Subcutaneous abdominal adipose tissue (tissue), 5 donors: ENCODE results near the gene APOM.

Source experiments
- H3K27ac ChIP-seq: one replicate; pipeline ENCODE4 v1.7.0; 2013; ENCODE audit warnings: low read depth, mild to moderate bottlenecking, inconsistent platforms, low read length, moderate library complexity
- H3K27me3 ChIP-seq, 5 donors: one replicate each; pipeline ENCODE4 v1.7.0; 2013; ENCODE audit warnings: low read length in 5 of 5, inconsistent platforms in 1 of 5; ENCODE audit not compliant: control insufficient read depth in 5 of 5, insufficient read depth in 4 of 5
- H3K36me3 ChIP-seq, 5 donors: one replicate each; pipeline ENCODE4 v1.7.0; 2013; ENCODE audit warnings: low read length in 5 of 5; ENCODE audit not compliant: control insufficient read depth in 5 of 5, insufficient read depth in 5 of 5
- H3K4me1 ChIP-seq, 5 donors: one replicate each; pipeline ENCODE4 v1.7.0; 2013; ENCODE audit warnings: low read length in 5 of 5, mild to moderate bottlenecking in 3 of 5, moderate library complexity in 1 of 5; ENCODE audit not compliant: control insufficient read depth in 5 of 5, insufficient read depth in 5 of 5
- H3K4me3 ChIP-seq, 5 donors: one replicate each; pipeline ENCODE4 v1.7.0; 2013; ENCODE audit warnings: low read length in 5 of 5, low read depth in 1 of 5
- H3K9ac ChIP-seq, 5 donors: one replicate each; pipeline ENCODE4 v1.7.0; 2013; ENCODE audit warnings: low read length in 5 of 5, mild to moderate bottlenecking in 4 of 5, moderate library complexity in 3 of 5
- H3K9me3 ChIP-seq, 5 donors: one replicate each; pipeline ENCODE4 v1.7.0; 2013; ENCODE audit warnings: low read length in 5 of 5; ENCODE audit not compliant: control insufficient read depth in 5 of 5
- donor health status: healthy.
- donor health status: healthy.
- donor health status: healthy.
- donor health status: healthy.
- donor health status: healthy.

Gene APOM

GRCh38 chr6:31690231-31691077 is 34.8 kb downstream of the APOM start:
- no peaks in the 10 kb centered on the region for H3K9me3 ChIP-seq
- H3K27me3 ChIP-seq = no peaks in the 10 kb centered on the region
- H3K4me3 ChIP-seq = no peak overlapping the region
- peaks cover 3 to 97% (median 87%) of the 10 kb centered on the region in 5 donors for H3K36me3 ChIP-seq
- no peak overlapping the region for H3K27ac ChIP-seq
- H3K4me1 ChIP-seq = no peaks in the 10 kb centered on the region
- H3K9ac ChIP-seq = no peak overlapping the region

GRCh38 chr6:31691078-31691463 is 35.4 kb downstream of the APOM start:
- Histone ChIP-seq H3K36me3 (peaks cover 3 to 96% (median 84%) of the 10 kb centered on the region in 5 donors), H3K4me1 (no peaks in the 10 kb centered on the region), H3K27me3 (no peaks in the 10 kb centered on the region), H3K9me3 (no peaks in the 10 kb centered on the region), H3K9ac (no peak overlapping the region), H3K27ac (no peak overlapping the region), H3K4me3 (no peak overlapping the region)

DNA sequence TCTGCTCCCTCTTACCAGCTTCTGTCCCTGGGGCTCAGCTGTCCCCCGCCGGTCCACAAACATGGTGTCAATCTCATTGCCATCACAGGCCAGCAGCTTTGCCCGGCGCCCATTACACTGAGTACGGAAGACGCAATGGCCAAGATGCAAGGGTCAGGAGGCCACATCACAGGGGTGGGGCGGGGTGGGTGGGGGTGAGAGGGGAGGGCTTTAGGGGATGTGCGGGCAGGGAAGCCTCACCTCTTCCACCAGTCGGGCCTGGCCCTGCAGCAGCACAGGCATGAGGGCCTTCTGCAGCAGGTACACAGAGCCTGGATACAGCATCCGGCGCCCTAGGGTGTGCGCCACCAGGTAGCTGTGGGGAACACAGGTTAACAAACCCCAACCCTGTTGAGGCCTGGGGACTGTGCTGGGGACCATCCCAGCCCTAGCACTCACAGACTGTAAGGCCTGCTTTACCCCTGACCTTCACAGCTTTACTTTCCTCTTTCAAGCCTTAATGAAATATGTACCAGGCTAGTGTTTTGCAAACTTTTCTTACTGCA is 35.9 kb downstream of the APOM start:
- Histone ChIP-seq H3K4me3 (no peak overlapping the region), H3K36me3 (peaks cover 3 to 96% (median 81%) of the 10 kb centered on the region in 5 donors), H3K9ac (no peak overlapping the region), H3K27ac (no peak overlapping the region), H3K27me3 (no peaks in the 10 kb centered on the region), H3K9me3 (no peaks in the 10 kb centered on the region), H3K4me1 (peaks cover 0 to 1% (median 0%) of the 10 kb centered on the region in 5 donors)

GRCh38 chr6:31692353-31692752 is 36.7 kb downstream of the APOM start:
- no peak overlapping the region for H3K4me3 ChIP-seq
- no peak overlapping the region for H3K27ac ChIP-seq
- no peak overlapping the region for H3K9ac ChIP-seq
- H3K9me3 ChIP-seq = no peaks in the 10 kb centered on the region
- H3K4me1 ChIP-seq = peaks cover 0 to 3% (median 0%) of the 10 kb centered on the region in 5 donors
- peaks cover 3 to 96% (median 78%) of the 10 kb centered on the region in 5 donors for H3K36me3 ChIP-seq
- H3K27me3 ChIP-seq = no peaks in the 10 kb centered on the region

- Histone ChIP-seq H3K9me3 (no peaks in the 10 kb centered on the region), H3K9ac (no peak overlapping the region), H3K4me3 (no peak overlapping the region), H3K27ac (no peak overlapping the region), H3K27me3 (no peaks in the 10 kb centered on the region), H3K4me1 (peaks cover 0 to 7% (median 0%) of the 10 kb centered on the region in 5 donors), H3K36me3 (peaks cover 4 to 95% (median 78%) of the 10 kb centered on the region in 5 donors)
Observed at GRCh38 chr6:31692886-31693285, 37.2 kb downstream of the APOM start.

GRCh38 chr6:31693535-31693934 is 37.8 kb downstream of the APOM start:
- Histone ChIP-seq H3K4me3 (no peak overlapping the region), H3K27me3 (no peaks in the 10 kb centered on the region), H3K27ac (no peak overlapping the region), H3K36me3 (peaks cover 5 to 89% (median 71%) of the 10 kb centered on the region in 5 donors), H3K4me1 (peaks cover 0 to 7% (median 0%) of the 10 kb centered on the region in 5 donors), H3K9me3 (no peaks in the 10 kb centered on the region), H3K9ac (no peak overlapping the region)

- H3K27ac ChIP-seq = no peak overlapping the region
- no peak overlapping the region for H3K4me3 ChIP-seq
- no peaks in the 10 kb centered on the region for H3K9me3 ChIP-seq
- peak overlapping the region in 1 of 5 donors; percentile 10 for H3K9ac ChIP-seq
- H3K27me3 ChIP-seq = no peaks in the 10 kb centered on the region
- peaks cover 2 to 69% (median 47%) of the 10 kb centered on the region in 5 donors for H3K36me3 ChIP-seq
- H3K4me1 ChIP-seq = peaks cover 6 to 26% (median 19%) of the 10 kb centered on the region in 5 donors
Observed at GRCh38 chr6:31697555-31697954, 41.9 kb downstream of the APOM start.

DNA sequence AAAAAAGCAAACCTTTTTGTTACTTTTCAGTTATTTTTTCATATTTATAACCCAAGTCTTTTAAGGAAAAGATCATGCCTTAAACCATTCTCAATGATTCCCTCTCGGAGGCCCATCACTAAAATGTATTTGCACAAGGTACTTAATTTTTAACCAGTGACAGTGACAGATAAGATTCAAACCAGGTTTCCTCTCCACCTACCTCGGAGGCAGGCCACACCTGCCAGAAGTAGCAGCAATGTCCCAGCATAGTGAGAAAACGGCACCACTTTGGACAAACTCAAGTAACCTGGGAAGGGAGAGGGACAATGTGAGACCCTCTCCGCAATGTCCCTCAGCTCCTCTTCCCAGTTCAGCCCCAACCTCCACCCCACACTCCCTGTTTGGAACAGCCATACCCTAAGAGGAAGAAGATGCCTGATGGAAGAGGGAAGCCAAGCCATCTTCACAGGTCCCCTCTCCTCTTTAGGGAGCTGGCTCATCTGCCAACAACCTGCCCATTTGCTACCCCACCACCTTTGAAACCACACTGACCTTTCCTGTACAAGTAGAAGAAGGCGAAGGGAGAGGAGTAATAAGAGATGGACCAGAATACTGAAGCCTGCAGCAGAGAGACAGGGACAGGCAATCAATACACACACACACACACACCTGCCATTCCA is 45.2 kb downstream of the APOM start:
- H3K36me3 ChIP-seq = peaks cover 2 to 38% (median 22%) of the 10 kb centered on the region in 5 donors
- peaks cover 6 to 38% (median 24%) of the 10 kb centered on the region in 5 donors for H3K4me1 ChIP-seq
- no peaks in the 10 kb centered on the region for H3K27me3 ChIP-seq
- peak overlapping the region in 2 of 5 donors; percentile 9 to 30 for H3K9ac ChIP-seq
- no peak overlapping the region for H3K27ac ChIP-seq
- no peaks in the 10 kb centered on the region for H3K9me3 ChIP-seq
- no peak overlapping the region for H3K4me3 ChIP-seq

DNA sequence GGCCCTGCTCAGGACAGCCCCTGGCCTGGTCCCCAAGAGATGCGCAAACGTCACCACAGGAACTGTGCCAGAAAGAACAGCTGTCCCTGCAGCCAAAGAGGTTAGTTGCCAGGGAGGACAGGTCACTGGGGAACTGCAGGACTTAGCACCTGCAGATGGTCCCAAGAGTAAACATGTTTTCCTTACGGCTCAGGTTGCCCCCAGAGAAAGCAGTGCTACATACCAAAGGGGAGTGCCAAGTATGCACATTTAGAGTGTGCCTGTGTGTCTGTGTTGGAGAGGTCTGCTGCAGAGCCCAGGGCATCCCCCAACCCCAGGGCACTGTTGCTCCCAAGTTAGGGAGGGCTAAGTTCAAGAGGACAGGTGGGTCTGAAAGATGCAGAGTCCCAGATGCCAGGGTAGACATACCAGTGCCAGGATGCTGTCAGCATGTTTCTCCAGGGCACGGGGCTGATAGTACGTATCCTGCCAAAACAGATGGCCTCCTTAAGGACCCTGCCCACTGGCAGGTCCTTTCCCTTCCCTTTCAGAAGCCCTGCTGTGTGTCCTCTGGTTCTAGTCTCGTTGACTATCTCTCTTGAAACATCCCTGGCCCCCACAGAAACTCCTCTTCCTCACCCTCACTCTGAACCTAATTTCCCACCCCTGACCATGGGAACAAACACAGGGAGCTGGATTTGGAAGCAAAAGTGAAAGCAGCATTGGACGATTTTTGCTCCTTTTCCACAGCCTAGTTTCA is 46.1 kb downstream of the APOM start:
- H3K4me3 ChIP-seq = peak overlapping the region; percentile 89 to 98 (median 94)
- peak overlapping the region; percentile 97 for H3K27ac ChIP-seq
- H3K27me3 ChIP-seq = no peaks in the 10 kb centered on the region
- peak overlapping the region; percentile 90 to 97 (median 96) for H3K9ac ChIP-seq
- peaks cover 6 to 35% (median 24%) of the 10 kb centered on the region in 5 donors for H3K4me1 ChIP-seq
- H3K9me3 ChIP-seq = no peaks in the 10 kb centered on the region
- H3K36me3 ChIP-seq = peaks cover 2 to 29% (median 14%) of the 10 kb centered on the region in 5 donors
